Thyroid gland (tissue), 4 donors: ENCODE data around the gene NAPB. TPM values are rescaled to one million over a fixed set of nuclear protein-coding genes. Genes with fewer than 3 reads are reported as not detected.

Source experiments
- DNase-seq, 2 donors: peaks; one replicate each; pipeline ENCODE4 v3.0.0-alpha.2; 2019
- H3K27ac ChIP-seq, 3 donors: fragments of 200-600 bp; sonication (generic); 1 replicate in 2 of 3; 2 replicates in 1 of 3; pipeline ENCODE4 v1.5.1; 2016 to 2019; ENCODE audit warnings: mild to moderate bottlenecking in 1 of 3, moderate library complexity in 1 of 3
- H3K27me3 ChIP-seq: fragments of 200-600 bp; sonication (generic); one replicate; pipeline ENCODE4 v1.5.1; 2019
- H3K36me3 ChIP-seq, 2 donors: fragments of 200-600 bp; sonication (generic); one replicate each; pipeline ENCODE4 v1.5.1; 2016 to 2019
- H3K4me1 ChIP-seq, 2 donors: fragments of 200-600 bp; sonication (generic); one replicate each; pipeline ENCODE4 v1.5.1; 2017 to 2019
- H3K4me3 ChIP-seq, 3 donors: fragments of 200-600 bp; sonication (generic); replicated peaks in 1 of 3; 1 replicate in 2 of 3; 2 replicates in 1 of 3; pipeline ENCODE4 v1.5.1; 2016; ENCODE audit warnings: mild to moderate bottlenecking in 1 of 3
- H3K9me3 ChIP-seq: fragments of 200-600 bp; sonication (generic); one replicate; pipeline ENCODE4 v1.5.1; 2017
- POLR2A ChIP-seq, 2 donors: fragments of 450-650 bp; IDR thresholded peaks; one replicate each; pipeline ENCODE4 v1.6.1; 2017; ENCODE audit warnings: antibody characterized with exemption in 2 of 2, mild to moderate bottlenecking in 2 of 2, moderate library complexity in 1 of 2
- WGBS, 2 donors: methylation state at CpG; one replicate each; pipeline ENCODE4 v1.1.5; 2017; 5-methylcytosine and 5-hydroxymethylcytosine counted together
- intact Hi-C: fragments of 100-400 bp; cut with DNase I; formaldehyde crosslinking; loops from one replicate; pipeline ENCODE4 v1.15.1; 2023
- total RNA-seq, 4 donors: library from RNA; depleted of rRNA; stranded (reverse); fragments of >200 nt; gene quantifications; one replicate each; pipeline ENCODE4 v1.2.3, GENCODE V29; 2016
- TF ChIP-seq, protein P1 (sequence below), 6 experiments: fragments of 200-600 bp in 3 of 6; fragments of 450-650 bp in 3 of 6; sonication (generic) in 3 of 6; IDR thresholded peaks; one replicate each; pipeline ENCODE4 v1.5.1; 2016 to 2019; ENCODE audit warnings: antibody characterized with exemption in 6 of 6, mild to moderate bottlenecking in 2 of 6, inconsistent platforms in 1 of 6, moderate library complexity in 1 of 6

The NAPB gene
- total RNA-seq, 4 donors from 2014 or later: 22.7 to 32.1 (median 26.9) TPM

DNA sequence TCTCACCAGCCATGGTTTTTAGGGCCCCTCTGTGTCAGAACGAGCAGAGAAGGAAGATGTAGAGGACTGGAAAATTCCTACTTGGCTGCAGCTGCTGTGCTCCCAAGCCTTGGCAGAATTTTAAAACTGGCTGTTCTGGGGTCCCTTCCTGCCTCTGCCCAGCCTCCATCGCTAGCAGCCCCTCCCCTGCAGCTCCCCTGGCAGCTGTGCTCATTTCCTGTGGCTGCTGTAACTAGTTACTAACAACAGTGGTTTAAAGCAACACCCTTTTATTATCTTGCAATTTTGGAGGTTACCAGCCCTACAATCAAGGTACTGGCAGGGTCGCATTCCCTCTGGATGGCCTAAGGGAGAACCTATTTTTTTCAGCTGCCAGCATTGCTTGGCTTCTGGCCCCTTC lies 35.1 kb upstream of the NAPB start:
- no peaks in the 10 kb centered on the region for H3K27me3 ChIP-seq
- H3K4me1 ChIP-seq: no peaks in the 10 kb centered on the region
- no peak overlapping the region for H3K27ac ChIP-seq
- TF ChIP-seq POLR2A (IDR thresholded peaks at IDR 0.05): no peak
- no peak for DNase-seq
- no peaks in the 10 kb centered on the region for H3K36me3 ChIP-seq
- intact Hi-C loops: no loop called here
- 56 to 65% methylated on average over 3 of the region's 3 CpGs for WGBS, 2 donors
- no peaks in the 10 kb centered on the region for H3K9me3 ChIP-seq
- no peak overlapping the region for H3K4me3 ChIP-seq

- 88% methylated on average over 7 of the region's 7 CpGs for WGBS, 2 donors
- intact Hi-C loops: no loop called here
- H3K9me3 ChIP-seq: no peaks in the 10 kb centered on the region
These were observed 34.4 kb upstream of the NAPB start for GRCh38 chr20:23455639-23456038.

DNA sequence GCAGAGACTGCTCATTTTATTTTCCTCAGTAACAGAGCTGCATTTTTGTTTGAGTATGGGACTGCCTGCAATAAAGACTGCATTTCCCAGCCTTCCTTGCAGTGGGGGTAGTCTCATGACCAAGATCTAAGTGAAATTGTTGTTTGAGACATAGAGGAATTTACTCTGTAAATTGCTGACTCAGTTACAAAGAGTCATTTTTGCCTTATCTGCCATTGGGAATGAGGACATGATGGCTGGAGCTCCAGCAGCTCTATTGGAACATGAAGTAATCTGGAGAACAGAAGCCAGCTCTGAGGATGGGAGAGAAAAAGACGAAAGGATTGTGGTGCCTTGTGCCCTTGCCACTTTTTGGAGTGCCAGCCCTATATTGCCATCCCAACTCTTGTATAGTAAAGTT lies 33.5 kb upstream of the NAPB start:
- intact Hi-C loops: no loop called here
- no peaks in the 10 kb centered on the region for H3K27me3 ChIP-seq

More at GRCh38 chr20:23455639-23456038, 34.4 kb upstream of the NAPB start:
- no peak overlapping the region for H3K27ac ChIP-seq
- H3K36me3 ChIP-seq: no peaks in the 10 kb centered on the region
- DNase-seq: no peak
- no peaks in the 10 kb centered on the region for H3K27me3 ChIP-seq
- H3K4me1 ChIP-seq: no peaks in the 10 kb centered on the region
- H3K4me3 ChIP-seq: no peak overlapping the region
- TF ChIP-seq POLR2A (IDR thresholded peaks at IDR 0.05): no peak
- TF ChIP-seq, protein P1, sequence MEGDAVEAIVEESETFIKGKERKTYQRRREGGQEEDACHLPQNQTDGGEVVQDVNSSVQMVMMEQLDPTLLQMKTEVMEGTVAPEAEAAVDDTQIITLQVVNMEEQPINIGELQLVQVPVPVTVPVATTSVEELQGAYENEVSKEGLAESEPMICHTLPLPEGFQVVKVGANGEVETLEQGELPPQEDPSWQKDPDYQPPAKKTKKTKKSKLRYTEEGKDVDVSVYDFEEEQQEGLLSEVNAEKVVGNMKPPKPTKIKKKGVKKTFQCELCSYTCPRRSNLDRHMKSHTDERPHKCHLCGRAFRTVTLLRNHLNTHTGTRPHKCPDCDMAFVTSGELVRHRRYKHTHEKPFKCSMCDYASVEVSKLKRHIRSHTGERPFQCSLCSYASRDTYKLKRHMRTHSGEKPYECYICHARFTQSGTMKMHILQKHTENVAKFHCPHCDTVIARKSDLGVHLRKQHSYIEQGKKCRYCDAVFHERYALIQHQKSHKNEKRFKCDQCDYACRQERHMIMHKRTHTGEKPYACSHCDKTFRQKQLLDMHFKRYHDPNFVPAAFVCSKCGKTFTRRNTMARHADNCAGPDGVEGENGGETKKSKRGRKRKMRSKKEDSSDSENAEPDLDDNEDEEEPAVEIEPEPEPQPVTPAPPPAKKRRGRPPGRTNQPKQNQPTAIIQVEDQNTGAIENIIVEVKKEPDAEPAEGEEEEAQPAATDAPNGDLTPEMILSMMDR (IDR thresholded peaks at IDR 0.05): no peak

DNA sequence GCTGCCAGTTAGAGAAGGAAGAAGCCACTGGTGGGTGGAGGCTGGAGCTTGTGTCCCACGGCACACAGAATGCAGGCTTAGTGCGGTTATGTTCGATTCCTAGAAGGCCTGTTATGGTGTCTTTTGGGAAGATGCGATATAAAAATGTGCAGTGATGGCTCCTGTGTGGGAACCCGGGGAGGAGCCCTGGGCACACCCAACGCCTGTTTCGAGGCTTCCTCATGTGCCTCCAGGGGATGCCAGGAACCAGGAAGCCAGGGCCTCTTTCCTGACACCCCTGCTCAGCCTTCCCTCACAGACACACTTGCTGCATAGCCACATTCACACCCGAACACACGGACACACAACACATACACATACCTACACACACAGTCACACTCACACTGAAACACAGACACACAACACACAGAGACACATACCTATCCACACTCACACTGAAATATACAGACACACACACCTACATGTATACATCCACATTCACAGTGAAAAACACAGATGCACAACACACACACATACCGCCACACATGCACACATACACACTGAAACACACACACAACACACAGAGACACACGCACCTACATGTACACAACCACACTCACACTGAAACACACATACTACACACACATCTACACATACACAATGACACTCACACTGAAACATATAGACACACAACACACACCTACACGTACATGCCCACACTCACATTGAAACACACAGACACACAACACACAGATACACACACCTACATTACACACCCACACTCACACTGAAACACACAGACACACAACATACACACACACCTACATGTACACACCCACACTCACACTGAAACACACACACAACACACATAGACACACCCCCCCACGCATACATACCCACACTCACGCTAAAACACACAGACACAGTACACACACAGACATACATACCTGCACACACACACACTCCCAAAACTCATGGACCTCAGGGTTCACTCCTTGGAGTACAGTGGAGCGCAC lies 32.6 kb upstream of the NAPB start:
- intact Hi-C loops: no loop called here
- Histone ChIP-seq H3K27me3 (no peaks in the 10 kb centered on the region), H3K36me3 (no peaks in the 10 kb centered on the region), H3K9me3 (no peaks in the 10 kb centered on the region), H3K4me1 (no peaks in the 10 kb centered on the region), H3K27ac (no peak overlapping the region), H3K4me3 (no peak overlapping the region)
- TF ChIP-seq POLR2A (IDR thresholded peaks at IDR 0.05): no peak
- TF ChIP-seq, protein P1 (IDR thresholded peaks at IDR 0.05): no peak
- WGBS, 2 donors: 83 to 90% methylated on average over 15 of the region's 15 CpGs
- no peak for DNase-seq

More for the DNA sequence above, 33.5 kb upstream of the NAPB start:
- no peak for DNase-seq
- H3K9me3 ChIP-seq: no peaks in the 10 kb centered on the region
- TF ChIP-seq POLR2A (IDR thresholded peaks at IDR 0.05): no peak
- TF ChIP-seq, protein P1 (IDR thresholded peaks at IDR 0.05): no peak
- H3K36me3 ChIP-seq: no peaks in the 10 kb centered on the region
- WGBS, 2 donors: 95 to 100% methylated on average over 1 of the region's 1 CpG
- H3K4me1 ChIP-seq: no peaks in the 10 kb centered on the region
- no peak overlapping the region for H3K27ac ChIP-seq
- no peak overlapping the region for H3K4me3 ChIP-seq

GRCh38 chr20:23452776-23453175 lies 31.5 kb upstream of the NAPB start, which contains the start of gene CST11:
Gene CST11, minus strand, starts transcription at chr20:23452876. Its CDS starts 65 bp downstream, at chr20:23452811.
- no peaks in the 10 kb centered on the region for H3K4me1 ChIP-seq
- no peaks in the 10 kb centered on the region for H3K36me3 ChIP-seq
- no peak within 1 kb of the TSS for H3K4me3 ChIP-seq
- intact Hi-C loops: no loop called here
- DNase-seq: no peak
- no peaks in the 10 kb centered on the region for H3K27me3 ChIP-seq
- H3K27ac ChIP-seq: no peak within 1 kb of the TSS
- H3K9me3 ChIP-seq: no peaks in the 10 kb centered on the region
- TF ChIP-seq POLR2A (IDR thresholded peaks at IDR 0.05): no peak
- TF ChIP-seq, protein P1 (IDR thresholded peaks at IDR 0.05): no peak
- WGBS, 2 donors: 48 to 57% methylated on average over 3 to 4 of the region's 4 CpGs
